Duodenal mucosa (tissue), 2 donors: ENCODE data around the gene TMEM14C.

Experiments
- H3K27ac ChIP-seq: one replicate; pipeline ENCODE4 v1.7.0; 2013; ENCODE audit warnings: low read depth, low read length
- H3K27me3 ChIP-seq, 2 donors: one replicate each; pipeline ENCODE4 v1.7.0; 2013; ENCODE audit warnings: low read length in 2 of 2, control low read depth in 1 of 2; ENCODE audit not compliant: insufficient read depth in 2 of 2, control insufficient read depth in 1 of 2
- H3K36me3 ChIP-seq, 2 donors: one replicate each; pipeline ENCODE4 v1.7.0; 2013; ENCODE audit warnings: low read length in 2 of 2, control low read depth in 1 of 2; ENCODE audit not compliant: insufficient read depth in 2 of 2, control insufficient read depth in 1 of 2
- H3K4me1 ChIP-seq, 2 donors: one replicate each; pipeline ENCODE4 v1.7.0; 2013; ENCODE audit warnings: low read length in 2 of 2, control low read depth in 1 of 2; ENCODE audit not compliant: insufficient read depth in 2 of 2, control insufficient read depth in 1 of 2
- H3K4me3 ChIP-seq, 2 donors: one replicate each; pipeline ENCODE4 v1.7.0; 2013; ENCODE audit warnings: low read length in 2 of 2, low read depth in 1 of 2
- H3K9ac ChIP-seq, 2 donors: one replicate each; pipeline ENCODE4 v1.7.0; 2013; ENCODE audit warnings: low read length in 2 of 2, low read depth in 1 of 2
- H3K9me3 ChIP-seq, 2 donors: one replicate each; pipeline ENCODE4 v1.7.0; 2013; ENCODE audit warnings: low read length in 2 of 2, control low read depth in 1 of 2; ENCODE audit not compliant: control insufficient read depth in 1 of 2

The TMEM14C gene

GRCh38 chr6:10756085-10756484, 33.2 kb downstream of the TMEM14C start:
- H3K27me3 ChIP-seq: no peaks in the 10 kb centered on the region
- H3K9ac ChIP-seq: no peak overlapping the region
- H3K36me3 ChIP-seq: peaks cover 31 to 58% of the 10 kb centered on the region in 2 donors
- no peaks in the 10 kb centered on the region for H3K9me3 ChIP-seq
- no peaks in the 10 kb centered on the region for H3K4me1 ChIP-seq
- H3K4me3 ChIP-seq: no peak overlapping the region
- H3K27ac ChIP-seq: no peak overlapping the region

- H3K4me1 ChIP-seq: no peaks in the 10 kb centered on the region
- peaks cover 19 to 31% of the 10 kb centered on the region in 2 donors for H3K36me3 ChIP-seq
- H3K4me3 ChIP-seq: no peak overlapping the region
- no peaks in the 10 kb centered on the region for H3K27me3 ChIP-seq
- H3K9ac ChIP-seq: no peak overlapping the region
- no peaks in the 10 kb centered on the region for H3K9me3 ChIP-seq
- H3K27ac ChIP-seq: no peak overlapping the region
Measured at GRCh38 chr6:10759312-10759839, 36.5 kb downstream of the TMEM14C start.

- H3K4me3 ChIP-seq: no peak overlapping the region
- H3K9ac ChIP-seq: no peak overlapping the region
- peaks cover 14 to 26% of the 10 kb centered on the region in 2 donors for H3K36me3 ChIP-seq
- H3K4me1 ChIP-seq: no peaks in the 10 kb centered on the region
- H3K27me3 ChIP-seq: no peaks in the 10 kb centered on the region
- H3K27ac ChIP-seq: no peak overlapping the region
- H3K9me3 ChIP-seq: no peaks in the 10 kb centered on the region
Measured at GRCh38 chr6:10759884-10760329, 37.0 kb downstream of the TMEM14C start.

DNA sequence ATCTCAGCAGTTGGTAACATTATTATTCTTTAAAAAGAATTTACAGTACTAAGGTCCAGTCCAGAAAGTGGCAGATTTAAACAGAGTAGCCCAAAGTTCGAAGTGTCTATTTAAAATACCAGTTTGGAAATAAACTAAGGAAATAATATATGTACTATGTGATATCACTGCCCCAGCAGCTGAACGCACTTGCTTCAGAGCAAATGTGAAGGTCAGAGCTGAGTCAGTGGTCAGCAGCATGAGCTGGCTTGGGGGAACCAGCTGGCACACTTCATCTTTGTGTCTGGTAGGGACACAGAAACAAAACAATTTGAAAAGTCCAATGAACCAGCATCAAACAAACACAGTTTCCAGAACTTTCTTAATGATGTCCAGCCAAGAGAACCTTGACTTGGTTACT, 40.1 kb downstream of the TMEM14C start:
- Histone ChIP-seq H3K4me1 (no peaks in the 10 kb centered on the region), H3K27me3 (no peaks in the 10 kb centered on the region), H3K9me3 (no peaks in the 10 kb centered on the region), H3K36me3 (peaks cover under 1 to 8% of the 10 kb centered on the region in 2 donors), H3K4me3 (no peak overlapping the region), H3K9ac (no peak overlapping the region), H3K27ac (no peak overlapping the region)

GRCh38 chr6:10769419-10769818, 46.5 kb downstream of the TMEM14C start:
- Histone ChIP-seq H3K27me3 (no peaks in the 10 kb centered on the region), H3K4me3 (no peak overlapping the region), H3K27ac (no peak overlapping the region), H3K9ac (no peak overlapping the region), H3K9me3 (no peaks in the 10 kb centered on the region), H3K36me3 (peaks cover 0 to 10% of the 10 kb centered on the region in 2 donors), H3K4me1 (no peaks in the 10 kb centered on the region)

- Histone ChIP-seq H3K9ac (no peak overlapping the region), H3K9me3 (no peaks in the 10 kb centered on the region), H3K36me3 (peaks cover 0 to 19% of the 10 kb centered on the region in 2 donors), H3K27ac (no peak overlapping the region), H3K27me3 (no peaks in the 10 kb centered on the region), H3K4me3 (no peak overlapping the region), H3K4me1 (no peaks in the 10 kb centered on the region)
Measured at GRCh38 chr6:10771371-10771894, 48.6 kb downstream of the TMEM14C start.

DNA sequence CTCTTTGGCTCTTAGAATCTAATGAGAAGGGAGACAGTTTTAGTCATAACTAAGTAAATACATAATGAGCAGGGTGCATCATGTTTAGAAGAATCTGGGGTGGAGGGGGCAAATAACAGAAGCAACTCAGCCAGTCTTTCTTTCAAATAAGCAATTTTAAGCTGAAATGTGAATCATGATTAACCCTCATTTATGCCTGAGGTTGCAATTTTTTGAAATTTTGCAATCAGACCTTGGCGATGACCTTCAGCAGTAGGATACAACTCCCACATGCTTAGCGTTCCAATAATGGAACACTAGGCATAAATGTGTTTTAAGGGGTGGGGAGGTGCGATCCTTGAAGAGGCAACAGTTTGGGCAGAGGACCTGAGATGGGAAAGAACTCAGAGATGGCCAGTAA, 55.4 kb downstream of the TMEM14C start:
- no peak overlapping the region for H3K27ac ChIP-seq
- H3K9me3 ChIP-seq: no peaks in the 10 kb centered on the region
- H3K9ac ChIP-seq: no peak overlapping the region
- no peaks in the 10 kb centered on the region for H3K27me3 ChIP-seq
- H3K4me3 ChIP-seq: no peak overlapping the region
- H3K4me1 ChIP-seq: no peaks in the 10 kb centered on the region
- H3K36me3 ChIP-seq: peaks cover 0 to 11% of the 10 kb centered on the region in 2 donors

DNA sequence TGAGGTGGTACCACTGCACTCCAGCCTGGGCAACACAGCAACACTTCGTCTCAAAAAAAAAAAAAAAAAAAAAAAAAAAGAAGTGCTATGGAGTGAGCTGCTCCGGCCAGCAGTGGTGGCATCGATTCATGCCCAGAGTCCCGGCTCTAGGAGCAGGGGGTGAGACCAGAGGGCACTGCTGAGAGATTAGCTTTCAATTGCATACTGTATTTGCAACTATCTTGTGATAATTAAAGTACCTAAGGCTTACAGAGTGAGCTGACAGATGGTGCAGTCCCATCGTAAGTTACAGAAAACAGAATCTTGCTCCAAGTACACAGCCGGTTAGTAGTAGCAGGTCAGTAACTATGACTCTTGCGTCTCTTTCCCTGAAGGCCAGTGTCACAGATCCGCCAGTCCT, 56.2 kb downstream of the TMEM14C start:
- H3K36me3 ChIP-seq: peaks cover 0 to 11% of the 10 kb centered on the region in 2 donors
- no peaks in the 10 kb centered on the region for H3K27me3 ChIP-seq
- no peaks in the 10 kb centered on the region for H3K9me3 ChIP-seq
- H3K9ac ChIP-seq: no peak overlapping the region
- no peaks in the 10 kb centered on the region for H3K4me1 ChIP-seq
- H3K27ac ChIP-seq: no peak overlapping the region
- H3K4me3 ChIP-seq: no peak overlapping the region
